ENCODE data around the gene MOSMO.

- TF ChIP-seq POLR2A (IDR thresholded peaks at IDR 0.05; ENCODE audit: low read length) (no peak), GATA1 (IDR thresholded peaks at IDR 0.05; ENCODE audit: low read depth, low read length) (no peak)
These were observed 90.7 kb downstream of the MOSMO start for GRCh38 chr16:22098405-22099255.
